HCT116 (cell line): ENCODE data around the gene PERCC1.

Experiments used
- ATF3 ChIP-seq: IDR thresholded peaks from 2 replicates; pipeline ENCODE4 v1.6.1; 2012
- CEBPB ChIP-seq: IDR thresholded peaks from 2 replicates; pipeline ENCODE4 v1.6.1; 2012; ENCODE audit warnings: low read depth
- CTCF ChIP-seq, 3 experiments: fragments of 200-600 bp in 1 of 3; sonication (generic) in 1 of 3; IDR thresholded peaks in 2 of 3; conservative IDR thresholded peaks in 1 of 3; 2 replicates each; pipeline ENCODE4 v1.5.1; 2012 to 2017; ENCODE audit warnings: low read depth in 2 of 3, low read length in 2 of 3, antibody characterized with exemption in 1 of 3, borderline replicate concordance in 1 of 3, control low read depth in 1 of 3, mild to moderate bottlenecking in 1 of 3, mixed read lengths in 1 of 3, mixed run types in 1 of 3, moderate library complexity in 1 of 3; ENCODE audit not compliant: insufficient read depth in 1 of 3
- EZH2 ChIP-seq: fragments of 200-600 bp; sonication (generic); IDR thresholded peaks from 2 replicates; pipeline ENCODE4 v1.6.1; 2017; ENCODE audit warnings: antibody characterized with exemption, mixed run types
- EZH2phosphoT487 ChIP-seq: fragments of 200-600 bp; IDR thresholded peaks from 2 replicates; pipeline ENCODE4 v1.6.1; 2018; ENCODE audit warnings: antibody characterized with exemption, borderline replicate concordance
- JUND ChIP-seq: IDR thresholded peaks from 2 replicates; pipeline ENCODE4 v1.6.1; 2012
- POLR2A ChIP-seq: IDR thresholded peaks from 2 replicates; pipeline ENCODE4 v1.7.0; 2011; ENCODE audit warnings: borderline replicate concordance; ENCODE audit not compliant: insufficient read depth, insufficient read length; ENCODE audit errors: extremely low read depth
- POLR2AphosphoS5 ChIP-seq: IDR thresholded peaks from 2 replicates; pipeline ENCODE4 v1.6.1; 2011; ENCODE audit warnings: mild to moderate bottlenecking, low read depth, low read length, moderate library complexity
- SP1 ChIP-seq: IDR thresholded peaks from 2 replicates; pipeline ENCODE4 v1.6.1; 2012; ENCODE audit warnings: low read depth
- YY1 ChIP-seq: IDR thresholded peaks from 2 replicates; pipeline ENCODE4 v1.6.1; 2011; ENCODE audit warnings: low read length, low read depth, moderate library complexity, mild to moderate bottlenecking; ENCODE audit not compliant: insufficient replicate concordance; ENCODE audit errors: extremely low read depth
- ZBTB33 ChIP-seq: IDR thresholded peaks from 2 replicates; pipeline ENCODE4 v1.6.1; 2011; ENCODE audit warnings: mild to moderate bottlenecking, low read length, moderate library complexity; ENCODE audit not compliant: insufficient replicate concordance; ENCODE audit errors: extremely low read depth

GRCh38 chr16:1439058-1439698 is 8.3 kb downstream of the PERCC1 start:
- TF ChIP-seq CTCF (IDR thresholded peaks at IDR 0.05 in 2 of 3, conservative IDR thresholded peaks at IDR 0.05 in 1 of 3; ENCODE audit: borderline replicate concordance in 1 of 3, insufficient read depth in 1 of 3, low read depth in 2 of 3, low read length in 2 of 3): no peak
- TF ChIP-seq CEBPB: no peak
- no peak for TF ChIP-seq POLR2A
- TF ChIP-seq POLR2AphosphoS5: no peak
- no peak for TF ChIP-seq EZH2phosphoT487
- no peak for TF ChIP-seq JUND
- no peak for TF ChIP-seq EZH2
- no peak for TF ChIP-seq ZBTB33
- TF ChIP-seq YY1: no peak
- no peak for TF ChIP-seq SP1
- no peak for TF ChIP-seq ATF3
